ENCODE data around the gene GPATCH2L.
A peak's percentile ranks its signal among the peaks of the same experiment; 100 is the strongest.

Gene GPATCH2L

DNA sequence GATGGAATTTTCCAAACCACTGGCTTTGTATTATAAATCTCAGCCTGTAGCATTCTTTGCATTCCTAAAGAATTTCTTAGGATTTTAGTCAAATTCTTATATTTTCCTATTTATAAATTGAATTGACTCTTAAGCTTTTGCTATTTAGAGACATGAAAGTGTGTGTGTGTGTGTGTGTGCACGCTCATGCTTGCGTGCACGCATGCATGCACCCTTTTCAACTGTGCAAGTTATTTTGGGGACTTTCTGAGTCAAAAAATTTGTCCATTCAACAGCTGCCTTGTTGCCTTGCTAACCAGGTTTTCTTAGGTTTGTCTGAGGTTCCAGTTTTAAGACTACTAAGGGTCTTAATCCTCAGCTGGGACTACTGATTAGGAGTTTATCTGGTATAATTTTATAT is 42.6 kb downstream of the GPATCH2L start:
- DNase-seq (ENCODE audit: low read depth, low spot score), result no peak
- no peak overlapping the region for H3K27ac ChIP-seq

DNA sequence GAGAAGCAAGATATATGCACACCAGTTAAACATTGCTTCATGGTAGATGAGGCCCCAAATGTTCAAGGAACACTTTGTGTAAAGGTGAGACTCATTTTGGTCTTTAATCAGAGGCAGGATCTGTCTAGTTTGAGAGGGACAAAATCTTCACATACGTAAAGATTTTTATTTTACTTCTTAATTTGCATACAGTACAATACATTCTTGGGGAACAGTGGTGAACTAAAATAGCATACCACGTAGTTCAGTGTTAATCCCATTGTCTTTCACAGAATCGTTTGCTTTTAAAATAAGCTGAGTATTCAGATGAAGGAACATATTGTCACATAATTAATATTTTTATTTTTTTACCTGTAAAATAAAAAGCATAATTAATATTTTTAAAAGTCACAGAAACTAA is 43.3 kb downstream of the GPATCH2L start:
- DNase-seq (ENCODE audit: low read depth, low spot score), result no peak
- no peak overlapping the region for H3K27ac ChIP-seq

DNA sequence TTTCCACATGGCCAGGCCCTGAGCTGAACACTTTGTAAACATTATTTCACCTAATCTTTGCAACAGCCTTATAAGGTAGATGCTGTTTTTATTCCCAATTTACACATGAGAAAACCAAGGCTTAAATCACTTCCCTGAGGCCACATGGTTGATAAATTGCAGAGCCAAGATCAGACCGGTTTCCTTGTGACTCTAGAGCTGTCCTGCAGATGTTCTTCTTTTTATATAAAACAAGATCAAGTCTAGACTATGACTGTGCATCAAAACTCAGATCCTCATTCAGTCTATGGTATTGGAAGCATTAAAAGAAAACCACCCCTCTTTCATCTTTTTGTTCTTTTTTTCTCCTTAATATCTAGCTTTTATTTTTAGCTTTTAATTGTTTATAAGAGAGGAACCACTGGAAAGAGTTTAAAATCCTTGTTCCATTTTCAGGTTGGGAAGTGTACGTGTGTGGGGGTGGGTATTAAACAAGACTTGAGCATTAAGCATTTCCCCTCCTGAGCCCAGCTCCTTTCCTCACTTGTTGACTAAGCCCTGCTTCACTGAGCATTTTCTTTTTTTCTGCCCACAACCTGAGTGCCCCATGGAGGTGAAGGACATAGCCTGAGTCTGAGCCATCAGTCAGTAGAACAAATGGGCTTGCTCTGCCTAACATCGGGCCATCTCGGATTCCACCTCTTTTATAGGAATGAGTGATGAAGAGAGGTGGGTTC is 45.4 kb downstream of the GPATCH2L start:
- DNase-seq (ENCODE audit: low read depth, low spot score), result no peak
- H3K27ac ChIP-seq, result no peak overlapping the region

DNA sequence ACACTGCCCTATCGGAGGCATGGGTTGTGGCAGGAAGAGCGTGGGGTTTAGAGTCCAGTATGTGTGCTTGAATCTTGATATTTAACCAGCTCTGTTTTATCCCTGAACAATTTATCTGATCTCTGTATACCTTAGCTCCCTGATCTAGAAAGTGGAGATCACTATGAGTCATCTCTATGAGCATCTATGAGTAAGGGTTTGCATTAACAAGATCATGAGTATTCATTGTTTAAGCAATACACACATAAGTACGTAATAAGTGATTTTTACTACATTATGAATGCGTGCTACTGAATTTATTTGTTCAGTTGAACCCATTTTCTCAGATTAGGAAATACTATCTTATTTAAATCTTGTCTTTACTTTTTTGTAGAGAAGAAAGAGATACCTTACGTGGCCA is 49.4 kb downstream of the GPATCH2L start:
- DNase-seq (ENCODE audit: low read depth, low spot score), result peak; percentile 76
- peak overlapping the region; percentile 71 for H3K27ac ChIP-seq

DNA sequence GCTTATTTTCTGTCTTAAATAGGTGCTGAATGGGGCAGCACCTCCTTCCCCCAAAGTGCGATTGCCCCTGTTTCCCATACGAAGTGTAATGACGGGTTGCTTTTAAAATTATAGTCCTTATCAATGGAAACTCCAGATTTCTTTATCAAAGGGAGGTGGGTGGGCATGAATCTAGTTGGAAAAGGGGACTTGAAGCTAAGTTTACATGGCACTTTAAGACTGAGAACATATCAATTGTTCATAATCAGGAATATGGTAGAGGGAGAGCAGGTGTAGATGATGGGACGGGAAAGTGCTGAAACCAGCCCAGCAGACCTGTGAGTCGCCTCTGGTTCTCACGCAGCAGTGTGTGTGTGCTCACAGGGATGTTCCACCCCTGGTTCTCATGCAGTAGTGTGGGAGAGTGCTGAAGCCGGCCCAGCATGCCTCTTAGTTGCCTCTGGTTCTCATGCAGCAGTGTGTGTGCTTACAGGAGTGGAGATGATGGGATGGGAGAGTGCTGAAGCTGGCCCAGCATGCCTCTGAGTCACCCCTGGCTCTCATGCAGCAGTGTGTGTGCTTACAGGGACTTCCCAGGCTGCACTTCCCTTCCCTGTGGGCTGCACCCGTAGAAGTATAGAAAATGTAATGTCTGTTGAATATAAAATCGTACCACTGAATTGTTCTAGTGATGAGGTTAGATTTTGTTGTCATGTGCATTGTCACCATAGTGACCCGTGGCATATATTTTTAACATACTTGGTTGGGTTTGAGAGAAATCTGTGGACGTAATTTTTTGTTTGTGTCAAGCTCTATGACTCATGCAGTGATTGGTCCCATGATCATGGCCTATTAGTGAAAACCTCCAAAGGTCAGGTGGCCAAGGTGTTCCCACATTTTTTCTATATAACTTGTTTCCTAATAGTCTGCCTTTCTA is 51.6 kb downstream of the GPATCH2L start:
- DNase-seq (ENCODE audit: low read depth, low spot score), result peak; percentile 92
- peak overlapping the region; percentile 58 for H3K27ac ChIP-seq

DNA sequence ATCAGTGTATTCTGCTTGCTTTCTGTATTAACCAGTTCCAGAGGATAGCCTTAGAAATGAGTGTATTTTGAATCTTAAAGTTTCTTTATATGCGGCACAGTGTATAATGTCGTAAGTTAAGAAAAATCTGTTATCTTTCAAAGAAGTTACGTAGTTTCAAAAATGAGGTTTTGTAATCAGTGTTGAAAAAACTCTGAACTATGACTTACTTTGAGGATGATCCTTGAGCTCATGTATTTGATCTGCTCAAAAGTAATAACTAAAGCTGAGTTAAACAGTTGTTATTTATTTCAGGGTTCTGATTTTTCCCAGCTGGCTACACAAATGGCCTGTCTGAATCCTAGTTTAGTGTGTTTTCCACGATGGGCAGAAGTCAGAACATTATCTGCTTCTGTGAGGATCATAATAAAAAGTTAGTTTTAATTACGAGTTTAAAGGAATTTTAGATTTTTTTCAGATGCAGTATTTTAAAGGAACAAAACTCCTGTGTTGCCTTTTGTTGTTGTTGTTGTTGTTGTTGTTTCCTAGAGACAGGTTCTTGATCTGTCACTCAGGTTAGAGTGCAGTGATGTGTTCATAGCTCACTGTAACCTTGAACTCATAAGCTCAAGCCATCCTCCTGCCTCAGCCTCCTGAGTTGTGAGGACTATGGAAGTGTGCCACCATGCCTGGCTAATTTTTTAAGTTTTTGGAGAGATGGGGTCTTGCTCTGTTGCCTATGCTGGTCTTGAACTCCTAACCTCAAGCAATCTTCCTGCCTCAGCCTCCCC is 52.9 kb downstream of the GPATCH2L start:
- H3K27ac ChIP-seq, result peak overlapping the region; percentile 58
- DNase-seq (ENCODE audit: low read depth, low spot score), result no peak

DNA sequence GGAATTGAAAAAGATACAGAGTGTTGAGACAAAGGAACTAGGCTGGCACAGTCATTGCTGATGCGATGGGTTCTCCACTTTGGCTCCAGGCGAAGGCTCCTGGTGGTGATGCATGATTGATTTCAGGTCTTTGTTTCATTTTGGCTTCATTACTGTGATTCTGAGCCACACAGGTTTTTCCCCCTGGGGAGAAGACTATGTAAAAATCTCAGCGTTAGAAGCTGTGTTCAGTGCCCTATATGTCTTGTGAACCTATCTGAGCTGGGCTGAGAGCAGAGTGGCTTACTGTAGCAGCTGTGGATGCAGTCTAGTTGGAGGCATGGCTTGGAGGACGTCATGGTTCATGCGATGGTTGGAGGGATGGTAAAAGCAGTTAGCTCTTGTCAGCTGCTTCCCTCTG is 54.0 kb downstream of the GPATCH2L start:
- H3K27ac ChIP-seq, result no peak overlapping the region
- DNase-seq (ENCODE audit: low read depth, low spot score), result no peak

DNA sequence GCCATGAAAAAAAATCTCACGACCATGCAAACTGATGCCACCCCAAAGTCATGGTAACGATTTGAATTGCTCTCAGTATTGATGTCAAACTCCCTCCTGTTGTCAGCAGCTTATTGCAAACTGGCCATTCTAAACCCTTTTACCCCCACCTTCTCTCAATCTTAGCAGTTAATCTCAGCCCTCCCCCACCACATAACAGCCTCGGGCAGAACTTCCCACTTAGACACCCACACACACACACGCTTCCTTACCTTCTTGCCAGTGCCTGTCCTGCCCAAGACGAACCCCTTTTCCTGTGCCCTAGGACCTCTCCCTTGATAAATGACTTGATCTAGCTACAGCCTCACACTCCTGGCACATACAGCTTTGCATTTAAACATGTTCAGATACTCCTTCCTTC is 56.6 kb downstream of the GPATCH2L start:
- DNase-seq (ENCODE audit: low read depth, low spot score), result no peak
- H3K27ac ChIP-seq, result no peak overlapping the region

DNA sequence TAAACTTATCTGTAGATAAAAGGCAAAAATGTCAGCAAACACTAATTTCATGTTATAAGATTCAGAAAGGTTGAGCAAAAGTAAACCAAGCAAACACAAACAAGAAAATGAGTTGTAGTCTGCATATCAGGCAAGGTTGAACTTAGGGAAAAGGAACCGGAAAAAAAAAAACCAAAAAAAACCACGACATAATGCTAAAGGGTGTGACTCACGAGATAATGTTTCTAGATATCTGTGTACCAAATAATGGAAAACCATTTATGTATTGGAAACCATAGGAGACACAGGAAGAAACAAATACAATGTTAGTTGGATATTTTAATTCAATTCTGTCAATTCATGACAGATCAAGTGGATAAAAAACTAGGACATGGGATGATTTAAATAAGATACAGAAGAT is 60.5 kb downstream of the GPATCH2L start:
- no peak overlapping the region for H3K27ac ChIP-seq
- no peak for DNase-seq (ENCODE audit: low read depth, low spot score)

DNA sequence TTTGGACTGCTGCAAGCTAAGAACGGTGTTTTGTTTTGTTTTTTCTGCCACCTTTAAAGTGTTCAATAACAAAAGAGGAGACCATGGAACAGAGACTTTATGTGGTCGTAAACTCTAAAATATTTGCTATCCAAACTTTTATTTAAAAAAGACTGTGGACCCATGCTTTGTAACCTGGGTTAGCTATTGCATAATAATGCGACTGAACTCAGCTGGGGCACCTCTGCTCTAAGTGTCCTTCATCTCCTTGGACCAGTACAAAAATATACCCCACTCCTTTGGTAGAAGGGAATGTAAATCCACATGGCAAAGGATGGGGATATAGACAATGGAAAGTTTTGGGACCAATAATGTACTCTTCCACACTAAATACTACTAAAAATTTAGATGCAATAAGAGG is 65.5 kb downstream of the GPATCH2L start:
- no peak for DNase-seq (ENCODE audit: low read depth, low spot score)

DNA sequence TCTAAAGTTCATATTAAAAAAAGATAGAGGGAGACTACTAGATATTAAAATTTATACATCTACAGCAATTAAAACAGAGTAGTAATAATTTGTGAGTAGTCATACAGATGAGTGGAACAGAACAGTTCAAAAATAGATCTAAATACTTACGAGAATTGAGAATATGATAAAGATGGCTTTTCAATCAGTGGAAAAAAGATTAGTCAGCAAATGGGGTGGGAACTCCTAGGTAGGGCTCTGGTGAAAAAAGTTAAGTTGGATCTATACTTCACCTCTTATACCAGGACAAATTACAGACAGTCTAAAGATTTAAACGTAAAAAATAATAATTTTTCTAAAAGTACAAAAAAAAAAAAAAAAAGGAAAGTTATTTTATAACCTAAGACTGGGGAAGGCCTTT is 66.9 kb downstream of the GPATCH2L start:
- no peak overlapping the region for H3K27ac ChIP-seq

More for the DNA sequence above, 65.5 kb downstream of the GPATCH2L start:
- no peak overlapping the region for H3K27ac ChIP-seq

DNA sequence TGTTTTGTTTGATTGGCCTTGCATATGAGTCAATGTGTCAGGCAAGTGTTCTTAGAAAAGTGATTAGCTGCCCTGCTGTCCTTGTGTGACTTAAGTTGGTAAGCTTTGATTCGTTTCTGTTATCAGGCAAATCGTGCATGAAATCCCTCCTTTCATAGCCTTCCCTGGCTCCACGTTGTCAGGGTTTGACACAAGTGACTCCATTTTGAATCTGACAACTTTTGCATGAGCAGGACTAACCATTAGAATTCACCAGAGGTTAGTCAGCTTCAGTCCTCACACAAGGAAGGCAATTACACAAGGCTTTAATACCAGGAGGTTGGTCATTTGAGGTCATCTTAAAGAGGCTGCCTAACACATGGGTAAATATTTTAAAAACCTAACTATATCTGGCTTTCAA is 68.2 kb downstream of the GPATCH2L start:
- DNase-seq (ENCODE audit: low read depth, low spot score), result no peak

More for the DNA sequence above, 66.9 kb downstream of the GPATCH2L start:
- no peak for DNase-seq (ENCODE audit: low read depth, low spot score)

DNA sequence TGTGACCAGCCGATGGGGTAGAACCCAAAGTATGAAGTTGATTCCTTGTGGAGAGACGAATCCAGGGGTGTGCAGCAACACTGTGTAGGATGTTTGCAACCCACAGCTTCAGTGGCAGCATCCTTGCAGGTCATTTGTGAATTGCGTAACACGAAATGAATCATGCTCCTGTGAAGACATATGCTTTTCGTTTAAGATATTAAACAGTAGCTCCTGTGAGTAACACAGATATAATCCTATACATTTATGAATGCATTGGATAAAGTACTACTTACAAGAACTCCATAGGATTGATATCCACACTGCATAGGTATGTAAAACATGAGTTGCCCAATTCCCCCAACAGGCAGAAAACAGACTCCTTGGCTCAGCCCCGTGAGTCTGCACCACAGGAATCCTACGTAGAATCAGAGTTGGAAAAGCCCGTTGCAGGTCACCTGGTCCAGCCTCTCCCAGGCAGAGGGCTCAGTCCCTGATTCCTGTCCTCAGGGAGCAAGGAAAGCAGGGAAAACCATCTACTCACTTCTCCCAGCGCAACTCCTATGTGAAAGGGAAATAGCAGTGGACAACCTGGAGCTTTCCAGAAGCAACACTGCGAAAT is 75.8 kb downstream of the GPATCH2L start:
- H3K27ac ChIP-seq, result no peak overlapping the region
- DNase-seq (ENCODE audit: low read depth, low spot score), result peak; percentile 36

More for the DNA sequence above, 68.2 kb downstream of the GPATCH2L start:
- H3K27ac ChIP-seq, result no peak overlapping the region

DNA sequence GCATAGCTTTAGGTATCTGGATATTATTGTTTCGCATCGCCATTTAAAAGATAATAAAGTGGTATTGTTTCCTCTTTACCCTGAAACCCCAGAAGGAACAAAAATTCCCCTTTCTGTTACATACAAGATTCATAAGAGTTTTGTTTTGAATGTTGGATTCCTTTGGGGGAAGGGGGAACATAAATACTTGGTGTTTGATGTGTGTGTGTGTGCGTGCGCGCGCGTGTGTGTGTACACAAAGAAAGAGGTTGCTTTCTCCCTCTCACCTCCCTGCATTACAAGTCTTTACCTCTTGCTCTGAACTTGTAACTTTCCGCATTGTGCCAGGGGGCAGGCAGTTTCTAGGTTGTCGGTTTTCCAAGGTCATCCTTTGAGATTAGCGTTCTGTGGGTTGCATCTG is 76.4 kb downstream of the GPATCH2L start:
- no peak for DNase-seq (ENCODE audit: low read depth, low spot score)
- no peak overlapping the region for H3K27ac ChIP-seq

DNA sequence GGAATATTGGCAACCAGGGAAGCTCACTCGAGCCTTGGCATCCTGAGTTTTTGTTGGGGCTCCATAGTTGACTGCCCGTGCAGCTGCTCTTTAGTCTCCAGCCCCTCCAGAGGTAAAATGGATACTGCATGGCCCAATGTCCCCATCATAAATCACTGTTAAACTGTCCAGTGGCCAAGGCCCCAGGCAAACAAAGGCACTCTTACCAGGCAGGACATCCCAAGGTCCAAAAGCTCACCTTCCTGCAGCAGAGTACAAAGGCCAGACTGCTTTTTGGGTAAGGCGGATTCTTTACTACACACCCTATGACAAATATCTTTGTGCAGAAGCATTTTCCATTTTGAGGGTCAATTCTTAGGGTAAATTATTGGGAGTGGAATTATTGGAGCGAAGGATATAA is 81.1 kb downstream of the GPATCH2L start:
- DNase-seq (ENCODE audit: low read depth, low spot score), result no peak
- no peak overlapping the region for H3K27ac ChIP-seq

DNA sequence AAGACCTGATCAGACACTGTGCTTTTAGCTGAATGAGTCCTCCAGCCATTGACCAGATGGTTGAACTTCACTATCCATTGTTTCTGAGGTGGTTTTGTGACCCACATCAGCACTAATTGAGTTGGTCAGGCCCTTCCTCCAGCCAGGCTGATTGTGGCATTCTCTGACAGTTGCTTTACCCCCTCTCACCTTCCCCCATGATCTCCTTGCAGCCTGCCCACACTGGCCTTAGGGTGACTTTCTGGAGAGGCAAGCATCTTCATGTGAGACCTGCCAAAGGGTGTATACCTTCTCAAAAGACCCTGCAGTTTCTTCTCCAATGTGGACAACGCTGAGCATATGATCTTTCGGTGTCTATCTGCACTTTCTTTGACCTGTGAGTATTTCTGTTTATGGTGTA is 83.9 kb downstream of the GPATCH2L start:
- DNase-seq (ENCODE audit: low read depth, low spot score), result no peak
- H3K27ac ChIP-seq, result no peak overlapping the region

DNA sequence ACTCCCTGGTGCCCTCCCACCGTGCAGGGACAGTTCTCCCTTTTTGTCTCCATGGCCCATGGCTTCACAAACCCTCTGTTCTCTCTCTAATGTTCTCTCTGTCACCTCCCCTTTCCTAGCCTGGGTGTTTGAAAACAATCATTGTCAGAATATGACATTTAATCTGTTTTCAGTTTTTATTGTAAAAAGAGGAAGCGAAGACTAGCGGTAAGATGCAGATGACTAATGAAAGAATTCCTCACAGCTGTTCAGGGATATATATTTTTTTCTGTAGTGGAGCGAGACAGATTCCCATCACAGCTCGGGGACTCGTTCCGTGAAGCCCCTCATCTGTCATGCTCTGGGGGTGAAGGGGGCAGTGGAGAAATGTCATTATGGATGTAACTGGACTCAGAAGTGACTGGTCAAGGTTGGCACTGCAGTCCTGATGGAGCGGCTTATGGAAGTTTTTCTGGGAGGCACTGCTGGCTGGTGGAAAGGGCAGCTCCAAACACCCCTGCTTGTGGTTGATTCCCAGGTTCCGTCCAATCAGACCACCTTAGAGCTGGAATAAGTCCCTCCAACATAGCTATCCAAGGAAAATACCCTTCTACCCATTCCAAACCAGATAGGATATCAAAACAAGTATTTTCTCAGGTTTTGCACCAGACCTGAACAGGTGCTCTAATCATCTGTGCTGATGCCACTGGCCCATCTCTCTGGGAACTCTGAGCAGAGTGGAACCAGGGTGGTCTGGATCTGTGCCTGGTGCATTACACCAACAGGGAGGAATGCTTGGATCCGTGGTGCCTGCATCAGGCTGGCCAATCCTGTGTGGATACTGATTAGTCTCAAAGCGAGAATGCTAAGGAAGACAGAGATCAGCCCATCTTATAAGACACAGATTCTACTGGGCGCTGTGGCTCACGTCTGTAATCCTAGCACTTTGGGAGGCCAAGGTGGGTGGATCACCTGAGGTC is 84.7 kb downstream of the GPATCH2L start:
- H3K27ac ChIP-seq, result no peak overlapping the region
- no peak for DNase-seq (ENCODE audit: low read depth, low spot score)

DNA sequence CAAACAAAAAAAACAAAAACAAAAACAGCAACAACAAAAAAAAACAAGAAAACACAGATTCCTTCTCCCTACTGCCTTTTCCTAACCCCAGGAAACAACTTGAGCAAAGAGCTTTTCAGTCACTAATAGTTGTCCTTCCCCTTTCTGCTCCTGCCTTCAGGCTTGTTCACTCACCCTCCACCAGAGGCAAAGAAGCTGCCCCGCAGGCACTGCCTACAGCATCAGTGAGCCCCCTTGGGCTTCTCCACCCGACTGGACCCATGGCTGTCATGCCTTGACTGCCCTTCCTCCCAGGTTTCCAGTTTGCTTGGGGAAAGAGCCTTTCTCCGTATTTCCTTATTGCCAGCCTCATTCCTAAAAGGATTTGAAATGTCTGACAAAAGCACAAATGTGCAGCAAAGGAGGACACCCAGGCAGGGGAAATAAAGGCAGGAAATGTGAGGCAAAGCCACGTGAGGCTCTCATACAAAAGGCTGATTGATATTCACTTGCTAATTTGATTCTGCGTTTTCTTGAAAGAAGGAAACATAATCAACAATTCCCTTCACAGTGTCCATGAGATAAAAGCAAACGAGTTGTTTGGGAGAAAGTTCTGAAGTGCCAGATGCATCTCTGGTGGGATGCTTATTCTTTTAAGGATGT is 85.7 kb downstream of the GPATCH2L start:
- DNase-seq (ENCODE audit: low read depth, low spot score), result no peak
- H3K27ac ChIP-seq, result no peak overlapping the region

DNA sequence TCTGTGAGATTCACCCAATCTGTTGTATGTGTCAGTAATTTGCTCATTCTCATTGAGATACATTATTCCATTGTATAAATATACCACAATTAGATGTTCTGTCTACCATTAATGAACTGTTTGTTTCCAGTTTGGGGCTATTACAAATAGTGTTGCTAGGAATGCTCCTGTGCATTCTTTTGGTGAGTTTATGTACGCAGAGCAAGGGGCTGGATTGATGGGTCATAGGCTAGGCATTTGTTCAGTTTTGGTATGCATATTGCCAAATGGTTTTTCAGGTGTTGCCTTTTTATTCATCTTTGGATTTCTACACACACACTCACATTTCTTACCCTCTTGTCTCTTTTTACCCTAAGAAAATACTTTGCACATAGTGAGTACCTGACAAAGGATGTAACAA is 93.4 kb downstream of the GPATCH2L start:
- DNase-seq (ENCODE audit: low read depth, low spot score), result peak; percentile 16
- H3K27ac ChIP-seq, result no peak overlapping the region
